ENCODE data around the gene VDR.

Gene VDR

DNA sequence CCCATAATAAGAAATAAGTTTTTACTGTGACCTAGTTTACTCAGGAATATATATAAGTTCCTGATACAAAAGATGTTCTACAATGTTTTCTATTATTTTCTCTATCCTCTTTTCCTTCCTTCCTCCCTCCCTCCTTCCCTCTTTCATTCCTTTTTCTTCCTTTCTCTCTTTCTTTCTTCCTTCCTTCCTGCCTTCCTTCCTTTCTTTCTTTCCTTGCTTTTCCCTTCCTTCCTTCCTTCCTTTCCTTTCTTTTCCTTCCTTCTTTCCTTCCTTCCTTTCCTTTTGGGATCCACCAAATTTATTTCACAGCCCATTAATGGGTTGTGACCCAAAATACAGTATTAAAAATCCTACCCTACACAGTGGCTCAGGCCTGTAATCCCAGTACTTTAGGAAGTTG is 3.9 kb upstream of the VDR start (continued):
- TF ChIP-seq PATZ1 (CRISPR knock-in tag; IDR thresholded peaks at IDR 0.05; ENCODE audit: borderline replicate concordance) = no peak
- TF ChIP-seq GLIS3 (CRISPR knock-in tag; IDR thresholded peaks at IDR 0.05) = no peak
- TF ChIP-seq ZC3H10 (CRISPR knock-in tag; IDR thresholded peaks at IDR 0.05) = no peak

DNA sequence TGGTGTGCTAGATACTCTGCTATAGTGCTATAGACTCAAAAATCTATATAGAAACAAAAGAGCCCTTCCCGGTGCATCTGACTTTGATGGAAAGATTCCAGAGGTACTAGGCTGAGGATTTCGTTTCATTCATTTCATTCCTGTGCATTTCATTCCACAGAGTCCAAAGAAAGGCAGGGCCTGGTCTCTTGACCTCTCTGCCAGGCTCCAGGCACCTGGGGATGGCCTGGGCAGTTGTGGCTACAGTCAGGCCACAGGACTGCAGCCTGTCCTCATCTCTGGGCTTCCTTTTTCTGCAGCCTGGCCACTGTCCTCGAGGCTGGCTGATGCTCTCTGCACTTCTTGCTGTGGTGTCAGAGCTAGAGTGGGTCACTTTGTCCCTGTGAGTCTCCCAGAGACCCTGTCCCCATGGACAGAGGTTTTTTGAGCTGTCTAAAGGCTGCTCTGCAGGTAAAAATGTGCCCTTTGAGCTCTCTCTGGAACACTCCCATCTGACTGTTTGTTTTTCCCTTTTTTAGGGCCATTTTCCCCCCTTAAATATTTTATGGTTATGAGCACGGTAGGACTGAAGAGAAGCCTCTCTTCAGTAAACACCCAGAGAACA is 3.2 kb upstream of the VDR start:
- no peak for ATAC-seq
- TF ChIP-seq SNAI2 (CRISPR knock-in tag; IDR thresholded peaks at IDR 0.05) (no peak), PPARA (CRISPR knock-in tag; IDR thresholded peaks at IDR 0.05; ENCODE audit: borderline replicate concordance) (no peak), PATZ1 (CRISPR knock-in tag; IDR thresholded peaks at IDR 0.05; ENCODE audit: borderline replicate concordance) (no peak), TCF4 (CRISPR knock-in tag; IDR thresholded peaks at IDR 0.05; ENCODE audit: borderline replicate concordance) (no peak), ZNF565 (CRISPR knock-in tag; conservative IDR thresholded peaks at IDR 0.05; ENCODE audit: low read depth) (no peak), OSR1 (CRISPR knock-in tag; IDR thresholded peaks at IDR 0.05) (no peak)

DNA sequence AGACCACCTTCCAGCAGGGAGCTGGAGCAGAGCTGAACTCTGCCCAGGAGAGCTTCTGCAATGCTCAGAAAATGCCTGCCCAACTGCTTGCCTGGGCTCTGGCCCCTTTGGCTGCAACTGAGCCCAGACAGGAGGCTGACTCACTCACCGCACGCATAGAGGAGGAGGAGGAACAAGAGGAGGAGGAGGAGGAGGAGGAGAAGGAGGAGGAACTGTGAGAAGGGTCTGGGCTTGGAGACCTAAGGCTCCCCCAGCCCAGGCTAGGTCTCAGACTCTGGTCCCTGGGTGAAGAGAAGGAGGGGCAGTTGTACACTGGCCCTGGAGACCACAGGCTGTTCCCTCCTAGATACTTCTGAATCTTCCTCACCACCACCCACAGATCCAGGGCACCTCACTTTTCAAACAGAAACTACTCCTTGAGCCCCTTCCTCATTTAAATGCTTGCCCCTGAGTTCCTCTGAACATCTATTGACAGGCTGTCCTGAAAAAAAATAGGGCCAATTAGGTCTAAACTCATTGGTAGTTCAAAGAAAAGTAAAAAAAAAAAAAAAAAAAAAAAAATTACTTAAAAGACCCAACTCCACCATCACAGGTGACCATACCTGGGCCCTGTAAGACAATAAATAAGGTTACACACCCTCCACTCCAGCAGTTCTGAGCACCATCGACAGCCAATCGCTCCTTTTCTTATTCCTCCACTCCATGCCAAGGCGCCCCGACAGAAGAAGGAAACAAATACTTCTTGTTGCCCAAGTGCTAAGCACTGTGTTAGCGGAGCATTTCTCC is 674 bp downstream of the VDR start:
- TF ChIP-seq CSDC2 (CRISPR knock-in tag; IDR thresholded peaks at IDR 0.05) (no peak), ISL1 (CRISPR knock-in tag; IDR thresholded peaks at IDR 0.05) (no peak), GLIS3 (CRISPR knock-in tag; IDR thresholded peaks at IDR 0.05) (no peak), PPARA (CRISPR knock-in tag; IDR thresholded peaks at IDR 0.05; ENCODE audit: borderline replicate concordance) (no peak), ZFP30 (CRISPR knock-in tag; IDR thresholded peaks at IDR 0.05) (no peak), ZC3H10 (CRISPR knock-in tag; IDR thresholded peaks at IDR 0.05) (no peak), SNAI2 (CRISPR knock-in tag; IDR thresholded peaks at IDR 0.05) (no peak), ZNF8 (CRISPR knock-in tag; IDR thresholded peaks at IDR 0.05) (no peak), OSR1 (CRISPR knock-in tag; IDR thresholded peaks at IDR 0.05) (no peak)
- TF ChIP-seq, protein P1, sequence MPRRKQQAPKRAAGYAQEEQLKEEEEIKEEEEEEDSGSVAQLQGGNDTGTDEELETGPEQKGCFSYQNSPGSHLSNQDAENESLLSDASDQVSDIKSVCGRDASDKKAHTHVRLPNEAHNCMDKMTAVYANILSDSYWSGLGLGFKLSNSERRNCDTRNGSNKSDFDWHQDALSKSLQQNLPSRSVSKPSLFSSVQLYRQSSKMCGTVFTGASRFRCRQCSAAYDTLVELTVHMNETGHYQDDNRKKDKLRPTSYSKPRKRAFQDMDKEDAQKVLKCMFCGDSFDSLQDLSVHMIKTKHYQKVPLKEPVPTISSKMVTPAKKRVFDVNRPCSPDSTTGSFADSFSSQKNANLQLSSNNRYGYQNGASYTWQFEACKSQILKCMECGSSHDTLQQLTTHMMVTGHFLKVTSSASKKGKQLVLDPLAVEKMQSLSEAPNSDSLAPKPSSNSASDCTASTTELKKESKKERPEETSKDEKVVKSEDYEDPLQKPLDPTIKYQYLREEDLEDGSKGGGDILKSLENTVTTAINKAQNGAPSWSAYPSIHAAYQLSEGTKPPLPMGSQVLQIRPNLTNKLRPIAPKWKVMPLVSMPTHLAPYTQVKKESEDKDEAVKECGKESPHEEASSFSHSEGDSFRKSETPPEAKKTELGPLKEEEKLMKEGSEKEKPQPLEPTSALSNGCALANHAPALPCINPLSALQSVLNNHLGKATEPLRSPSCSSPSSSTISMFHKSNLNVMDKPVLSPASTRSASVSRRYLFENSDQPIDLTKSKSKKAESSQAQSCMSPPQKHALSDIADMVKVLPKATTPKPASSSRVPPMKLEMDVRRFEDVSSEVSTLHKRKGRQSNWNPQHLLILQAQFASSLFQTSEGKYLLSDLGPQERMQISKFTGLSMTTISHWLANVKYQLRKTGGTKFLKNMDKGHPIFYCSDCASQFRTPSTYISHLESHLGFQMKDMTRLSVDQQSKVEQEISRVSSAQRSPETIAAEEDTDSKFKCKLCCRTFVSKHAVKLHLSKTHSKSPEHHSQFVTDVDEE (CRISPR knock-in tag; IDR thresholded peaks at IDR 0.05) = no peak
- peak; percentile 74 for ATAC-seq

DNA sequence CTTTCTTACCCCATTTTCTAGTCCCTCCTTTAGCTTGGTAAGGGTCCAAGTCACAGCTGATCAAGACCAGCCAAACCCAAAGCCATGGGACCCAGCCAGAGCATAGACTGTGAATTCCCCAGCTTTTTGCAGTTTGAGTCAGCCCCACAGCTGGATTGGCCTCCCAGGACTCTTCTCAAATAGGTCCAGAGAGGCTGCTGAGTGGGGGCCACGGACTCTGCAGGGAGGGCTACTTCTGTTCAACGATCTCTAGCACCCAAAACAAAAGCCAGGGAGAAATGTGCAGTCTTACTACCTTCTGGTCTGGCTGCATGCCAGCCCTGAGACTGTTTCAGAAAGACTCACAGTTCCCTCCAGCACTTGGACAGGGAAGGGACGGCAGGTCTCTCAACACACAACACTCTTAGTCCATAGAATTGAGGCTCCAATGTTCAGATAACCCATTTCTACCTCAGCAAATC is 1.6 kb downstream of the VDR start:
- ATAC-seq = no peak
- TF ChIP-seq CSDC2 (CRISPR knock-in tag; IDR thresholded peaks at IDR 0.05) = no peak
- TF ChIP-seq ZC3H10 (CRISPR knock-in tag; IDR thresholded peaks at IDR 0.05) = no peak
- no peak for TF ChIP-seq ESRRG (CRISPR knock-in tag; IDR thresholded peaks at IDR 0.05)
- TF ChIP-seq GLIS3 (CRISPR knock-in tag; IDR thresholded peaks at IDR 0.05) = no peak
- TF ChIP-seq ZNF70 (CRISPR knock-in tag; IDR thresholded peaks at IDR 0.05) = no peak
- TF ChIP-seq ZNF565 (CRISPR knock-in tag; conservative IDR thresholded peaks at IDR 0.05; ENCODE audit: low read depth) = no peak
- TF ChIP-seq ISL1 (CRISPR knock-in tag; IDR thresholded peaks at IDR 0.05) = no peak
- TF ChIP-seq ZFP3 (CRISPR knock-in tag; IDR thresholded peaks at IDR 0.05) = no peak
- no peak for TF ChIP-seq PATZ1 (CRISPR knock-in tag; IDR thresholded peaks at IDR 0.05; ENCODE audit: borderline replicate concordance)
- no peak for TF ChIP-seq TCF4 (CRISPR knock-in tag; IDR thresholded peaks at IDR 0.05; ENCODE audit: borderline replicate concordance)
- TF ChIP-seq TOX (CRISPR knock-in tag; IDR thresholded peaks at IDR 0.05; ENCODE audit: borderline replicate concordance) = no peak
- TF ChIP-seq, protein P2, sequence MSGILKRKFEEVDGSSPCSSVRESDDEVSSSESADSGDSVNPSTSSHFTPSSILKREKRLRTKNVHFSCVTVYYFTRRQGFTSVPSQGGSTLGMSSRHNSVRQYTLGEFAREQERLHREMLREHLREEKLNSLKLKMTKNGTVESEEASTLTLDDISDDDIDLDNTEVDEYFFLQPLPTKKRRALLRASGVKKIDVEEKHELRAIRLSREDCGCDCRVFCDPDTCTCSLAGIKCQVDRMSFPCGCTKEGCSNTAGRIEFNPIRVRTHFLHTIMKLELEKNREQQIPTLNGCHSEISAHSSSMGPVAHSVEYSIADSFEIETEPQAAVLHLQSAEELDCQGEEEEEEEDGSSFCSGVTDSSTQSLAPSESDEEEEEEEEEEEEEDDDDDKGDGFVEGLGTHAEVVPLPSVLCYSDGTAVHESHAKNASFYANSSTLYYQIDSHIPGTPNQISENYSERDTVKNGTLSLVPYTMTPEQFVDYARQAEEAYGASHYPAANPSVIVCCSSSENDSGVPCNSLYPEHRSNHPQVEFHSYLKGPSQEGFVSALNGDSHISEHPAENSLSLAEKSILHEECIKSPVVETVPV (CRISPR knock-in tag; IDR thresholded peaks at IDR 0.05) = no peak
- TF ChIP-seq CREB5 (CRISPR knock-in tag; IDR thresholded peaks at IDR 0.05; ENCODE audit: low read depth) = no peak
- TF ChIP-seq PPARA (CRISPR knock-in tag; IDR thresholded peaks at IDR 0.05; ENCODE audit: borderline replicate concordance) = no peak
- no peak for TF ChIP-seq ZFP30 (CRISPR knock-in tag; IDR thresholded peaks at IDR 0.05)
- no peak for TF ChIP-seq BACH2 (CRISPR knock-in tag; IDR thresholded peaks at IDR 0.05; ENCODE audit: borderline replicate concordance)
